Ectodermal cell (in vitro differentiated cells): ENCODE measurements around the gene AP5S1.

Source experiments
- H3K27ac ChIP-seq: 2 replicates; pipeline ENCODE4 v1.7.0; 2013; ENCODE audit warnings: mild to moderate bottlenecking, low read depth, low read length; ENCODE audit not compliant: insufficient read depth, poor library complexity, severe bottlenecking
- H3K27me3 ChIP-seq: 2 replicates; pipeline ENCODE4 v1.7.0; 2013; ENCODE audit warnings: mild to moderate bottlenecking, low read length; ENCODE audit not compliant: insufficient read depth, control insufficient read depth, poor library complexity, severe bottlenecking
- H3K36me3 ChIP-seq: one replicate; pipeline ENCODE4 v1.7.0; 2013; ENCODE audit warnings: low read length; ENCODE audit not compliant: control insufficient read depth, insufficient read depth
- H3K4me1 ChIP-seq: one replicate; pipeline ENCODE4 v1.7.0; 2013; ENCODE audit warnings: low read length; ENCODE audit not compliant: control insufficient read depth, insufficient read depth
- H3K4me3 ChIP-seq: 2 replicates; pipeline ENCODE4 v1.7.0; 2013; ENCODE audit warnings: low read depth, low read length, control low read depth; ENCODE audit not compliant: insufficient read depth
- H3K9me3 ChIP-seq: 2 replicates; pipeline ENCODE4 v1.7.0; 2013; ENCODE audit warnings: mild to moderate bottlenecking, low read length, moderate library complexity; ENCODE audit not compliant: control insufficient read depth
- WGBS, 2 experiments: methylation state at CpG; one replicate each; pipeline ENCODE4 v1.1.7; 2013; ENCODE audit warnings: missing lambda C conversion rate in 2 of 2; 5-methylcytosine and 5-hydroxymethylcytosine counted together

AP5S1 gene

GRCh38 chr20:3800878-3801260 is 19.5 kb upstream of the AP5S1 start:
- Histone ChIP-seq H3K9me3 (no peaks in the 10 kb centered on the region), H3K27ac (no peak overlapping the region), H3K36me3 (peaks cover 5% of the 10 kb centered on the region), H3K27me3 (peaks cover 14% of the 10 kb centered on the region), H3K4me3 (no peak overlapping the region), H3K4me1 (peaks cover 21% of the 10 kb centered on the region)
- WGBS, 2 experiments, result 94% methylated on average over 8 of the region's 8 CpGs

- Histone ChIP-seq H3K27me3 (peaks cover 14% of the 10 kb centered on the region), H3K9me3 (no peaks in the 10 kb centered on the region), H3K4me3 (no peak overlapping the region), H3K36me3 (peaks cover 5% of the 10 kb centered on the region), H3K4me1 (peaks cover 21% of the 10 kb centered on the region), H3K27ac (no peak overlapping the region)
- 95 to 97% methylated on average over 4 of the region's 4 CpGs for WGBS, 2 experiments
Measured at GRCh38 chr20:3801299-3801698, 19.0 kb upstream of the AP5S1 start.

- Histone ChIP-seq H3K27ac (no peak overlapping the region), H3K36me3 (peaks cover 5% of the 10 kb centered on the region)
Measured at GRCh38 chr20:3801846-3802245, 18.5 kb upstream of the AP5S1 start.

GRCh38 chr20:3802524-3803239 is 17.7 kb upstream of the AP5S1 start:
- peaks cover under 1% of the 10 kb centered on the region for H3K27me3 ChIP-seq
- WGBS, 2 experiments, result 93 to 95% methylated on average over 11 of the region's 11 CpGs
- H3K27ac ChIP-seq, result no peak overlapping the region
- peaks cover 5% of the 10 kb centered on the region for H3K36me3 ChIP-seq
- peaks cover 28% of the 10 kb centered on the region for H3K4me1 ChIP-seq
- H3K9me3 ChIP-seq, result no peaks in the 10 kb centered on the region
- H3K4me3 ChIP-seq, result no peak overlapping the region

More at GRCh38 chr20:3801846-3802245, 18.5 kb upstream of the AP5S1 start:
- Histone ChIP-seq H3K4me1 (peaks cover 21% of the 10 kb centered on the region), H3K4me3 (no peak overlapping the region), H3K9me3 (no peaks in the 10 kb centered on the region), H3K27me3 (peaks cover 9% of the 10 kb centered on the region)
- WGBS, 2 experiments, result 96 to 98% methylated on average over 13 of the region's 13 CpGs

GRCh38 chr20:3803289-3803688 is 17.1 kb upstream of the AP5S1 start:
- 91% methylated on average over 14 of the region's 14 CpGs for WGBS, 2 experiments
- H3K4me1 ChIP-seq, result peaks cover 32% of the 10 kb centered on the region
- peaks cover 5% of the 10 kb centered on the region for H3K36me3 ChIP-seq
- H3K4me3 ChIP-seq, result no peak overlapping the region
- H3K27me3 ChIP-seq, result no peaks in the 10 kb centered on the region
- H3K27ac ChIP-seq, result no peak overlapping the region
- H3K9me3 ChIP-seq, result no peaks in the 10 kb centered on the region

GRCh38 chr20:3803854-3804253 is 16.5 kb upstream of the AP5S1 start:
- Histone ChIP-seq H3K4me3 (no peak overlapping the region), H3K9me3 (no peaks in the 10 kb centered on the region), H3K27me3 (no peaks in the 10 kb centered on the region), H3K36me3 (peaks cover 5% of the 10 kb centered on the region), H3K27ac (no peak overlapping the region), H3K4me1 (peaks cover 31% of the 10 kb centered on the region)
- WGBS, 2 experiments, result 76 to 78% methylated on average over 6 of the region's 6 CpGs

GRCh38 chr20:3804254-3804751 is 16.0 kb upstream of the AP5S1 start:
- Histone ChIP-seq H3K36me3 (peaks cover 5% of the 10 kb centered on the region), H3K4me1 (peaks cover 26% of the 10 kb centered on the region), H3K4me3 (no peak overlapping the region), H3K9me3 (no peaks in the 10 kb centered on the region), H3K27me3 (no peaks in the 10 kb centered on the region), H3K27ac (no peak overlapping the region)
- 89 to 91% methylated on average over 11 of the region's 11 CpGs for WGBS, 2 experiments

- 92% methylated on average over 11 of the region's 11 CpGs for WGBS, 2 experiments
- Histone ChIP-seq H3K36me3 (peaks cover 5% of the 10 kb centered on the region), H3K9me3 (no peaks in the 10 kb centered on the region), H3K27ac (no peak overlapping the region), H3K27me3 (no peaks in the 10 kb centered on the region), H3K4me1 (peaks cover 22% of the 10 kb centered on the region), H3K4me3 (no peak overlapping the region)
Measured at GRCh38 chr20:3804781-3805180, 15.6 kb upstream of the AP5S1 start.

GRCh38 chr20:3808544-3808943 is 11.8 kb upstream of the AP5S1 start:
- no peak overlapping the region for H3K4me3 ChIP-seq

GRCh38 chr20:3811467-3812258 is 8.7 kb upstream of the AP5S1 start:
- no peak overlapping the region for H3K4me3 ChIP-seq
- H3K27ac ChIP-seq, result no peak overlapping the region
- 83 to 85% methylated on average over 20 of the region's 20 CpGs for WGBS, 2 experiments
- H3K27me3 ChIP-seq, result no peaks in the 10 kb centered on the region
- H3K4me1 ChIP-seq, result peaks cover 17% of the 10 kb centered on the region
- no peaks in the 10 kb centered on the region for H3K36me3 ChIP-seq
- no peaks in the 10 kb centered on the region for H3K9me3 ChIP-seq

More at GRCh38 chr20:3808544-3808943, 11.8 kb upstream of the AP5S1 start:
- H3K9me3 ChIP-seq, result no peaks in the 10 kb centered on the region
- WGBS, 2 experiments, result 89 to 97% methylated on average over 3 of the region's 3 CpGs
- no peak overlapping the region for H3K27ac ChIP-seq
- peaks cover 17% of the 10 kb centered on the region for H3K4me1 ChIP-seq
- no peaks in the 10 kb centered on the region for H3K36me3 ChIP-seq
- no peaks in the 10 kb centered on the region for H3K27me3 ChIP-seq
